GM19351 (cell line): ENCODE data around the gene ZNF610.

ENCODE experiments used
- ATAC-seq: cut with Tn5 transposase; IDR thresholded peaks from one replicate; pipeline ENCODE4 v1.9.1; 2021; ENCODE audit warnings: mild to moderate bottlenecking, moderate library complexity; ENCODE audit not compliant: unreplicated experiment

ZNF610 gene

GRCh38 chr19:52397310-52398080, 61.5 kb downstream of the ZNF610 start, which contains the start of gene ZNF528:
Gene ZNF528 (plus strand): TSS chr19:52397849. CDS start chr19:52402014, 4,165 bp downstream.
- ATAC-seq, result peak; percentile 55

- no peak for ATAC-seq
These were observed 62.0 kb downstream of the ZNF610 start for GRCh38 chr19:52398081-52398441.

DNA sequence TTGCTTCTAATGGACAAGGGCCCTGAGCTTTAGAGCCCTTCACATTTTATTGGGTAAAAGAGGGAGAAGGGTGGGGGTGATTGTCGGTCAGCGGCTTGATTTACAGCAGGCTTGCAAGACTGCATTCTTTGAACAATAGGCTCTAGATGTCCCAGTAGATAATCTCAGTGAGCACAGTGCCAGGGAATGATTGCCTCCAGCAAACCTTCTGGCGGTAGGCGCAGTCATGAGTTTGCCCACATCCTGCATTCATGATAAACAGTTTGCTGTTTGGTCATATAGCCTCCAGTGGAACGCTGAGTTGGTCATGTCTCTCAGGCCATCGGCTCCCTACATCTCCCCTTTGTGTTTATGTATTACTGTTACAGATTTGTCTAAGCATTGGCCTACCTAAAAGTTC, 74.2 kb downstream of the ZNF610 start:
- no peak for ATAC-seq

GRCh38 chr19:52415711-52416110, 79.7 kb downstream of the ZNF610 start:
- no peak for ATAC-seq
